Esophagus (tissue), 2 donors: Measurements from ENCODE around the gene RFWD3. TPM values are rescaled to one million over a fixed set of nuclear protein-coding genes. Genes with fewer than 3 reads are reported as not detected.
"Not testable (repeated sequence)": the region's sequence is repeated elsewhere in the genome, so short reads cannot be mapped to it uniquely, and the experiment has no call there.

ENCODE experiments used
- H3K27ac ChIP-seq, 2 donors: one replicate each; pipeline ENCODE4 v1.5.1; 2013; ENCODE audit warnings: low read depth in 2 of 2, mild to moderate bottlenecking in 2 of 2, inconsistent platforms in 1 of 2, low read length in 1 of 2, moderate library complexity in 1 of 2
- H3K27me3 ChIP-seq, 2 donors: one replicate each; pipeline ENCODE4 v1.6.1; 2013; ENCODE audit warnings: low read length in 2 of 2, control low read depth in 1 of 2, mild to moderate bottlenecking in 1 of 2; ENCODE audit not compliant: insufficient read depth in 2 of 2, control insufficient read depth in 1 of 2
- H3K36me3 ChIP-seq, 2 donors: one replicate each; pipeline ENCODE4 v1.6.1; 2013; ENCODE audit warnings: low read length in 1 of 2; ENCODE audit not compliant: control insufficient read depth in 2 of 2, insufficient read depth in 2 of 2
- H3K4me1 ChIP-seq, 2 donors: one replicate each; pipeline ENCODE4 v1.6.1; 2013; ENCODE audit warnings: low read length in 1 of 2; ENCODE audit not compliant: control insufficient read depth in 2 of 2, insufficient read depth in 2 of 2
- H3K4me3 ChIP-seq, 2 donors: one replicate each; pipeline ENCODE4 v1.5.1; 2013; ENCODE audit warnings: low read length in 2 of 2, mild to moderate bottlenecking in 2 of 2, low read depth in 1 of 2, moderate library complexity in 1 of 2
- H3K9me3 ChIP-seq, 2 donors: one replicate each; pipeline ENCODE4 v1.6.1; 2013; ENCODE audit warnings: mild to moderate bottlenecking in 2 of 2, low read depth in 1 of 2, low read length in 1 of 2, moderate library complexity in 1 of 2; ENCODE audit not compliant: control insufficient read depth in 2 of 2, insufficient read depth in 1 of 2
- WGBS, 2 donors: extraction: QIAGEN DNeasy Blood & Tissue Kit; methylation state at CpG; one replicate each; pipeline ENCODE4 v1.1.7; 2013; 5-methylcytosine and 5-hydroxymethylcytosine counted together
- polyA plus RNA-seq, 2 donors: library from polyadenylated mRNA; stranded (reverse); fragments of 200-250 nt; gene quantifications; one replicate each; pipeline ENCODE4 v1.2.3, GENCODE V29; 2013
- donor health status: healthy with polysubstance abuse.
- donor health status: Bipolar disorder and iron deficiency.

The RFWD3 gene
- polyA plus RNA-seq, 2 donors = 8.0 to 10.8 TPM

GRCh38 chr16:74652883-74653282 lies 13.8 kb downstream of the RFWD3 start:
- not testable (repeated sequence) for H3K27ac ChIP-seq, H3K4me3 ChIP-seq, H3K36me3 ChIP-seq, H3K4me1 ChIP-seq, H3K9me3 ChIP-seq, H3K27me3 ChIP-seq
- WGBS, 2 donors = 93 to 98% methylated on average over 2 of the region's 2 CpGs

GRCh38 chr16:74652249-74652648 lies 14.4 kb downstream of the RFWD3 start:
- Histone ChIP-seq H3K4me1 (peaks cover 0 to 3% of the 10 kb centered on the region in 2 donors), H3K27me3 (no peaks in the 10 kb centered on the region), H3K36me3 (peaks cover 0 to 4% of the 10 kb centered on the region in 2 donors), H3K9me3 (no peaks in the 10 kb centered on the region), H3K27ac (no peak overlapping the region), H3K4me3 (no peak overlapping the region)
- 36 to 38% methylated on average over 1 of the region's 1 CpG for WGBS, 2 donors

- no peaks in the 10 kb centered on the region for H3K9me3 ChIP-seq
- no peak overlapping the region for H3K4me3 ChIP-seq
- peaks cover 0 to 3% of the 10 kb centered on the region in 2 donors for H3K4me1 ChIP-seq
- no peaks in the 10 kb centered on the region for H3K27me3 ChIP-seq
- no peak overlapping the region for H3K27ac ChIP-seq
- WGBS, 2 donors = 74 to 86% methylated on average over 2 of the region's 2 CpGs
- H3K36me3 ChIP-seq = peaks cover 0 to 4% of the 10 kb centered on the region in 2 donors
Observed at GRCh38 chr16:74651841-74652240, 14.8 kb downstream of the RFWD3 start.

- H3K9me3 ChIP-seq = no peaks in the 10 kb centered on the region
- H3K4me3 ChIP-seq = no peak overlapping the region
- H3K27me3 ChIP-seq = no peaks in the 10 kb centered on the region
- H3K27ac ChIP-seq = no peak overlapping the region
- peaks cover 0 to 4% of the 10 kb centered on the region in 2 donors for H3K36me3 ChIP-seq
- H3K4me1 ChIP-seq = peaks cover 0 to 3% of the 10 kb centered on the region in 2 donors
- 81 to 88% methylated on average over 6 of the region's 6 CpGs for WGBS, 2 donors
Observed at GRCh38 chr16:74650966-74651567, 15.6 kb downstream of the RFWD3 start.

- H3K9me3 ChIP-seq = no peaks in the 10 kb centered on the region
- H3K36me3 ChIP-seq = peaks cover 0 to 4% of the 10 kb centered on the region in 2 donors
- no peak overlapping the region for H3K27ac ChIP-seq
- WGBS, 2 donors = 62 to 72% methylated on average over 1 of the region's 1 CpG
- H3K4me1 ChIP-seq = peaks cover 0 to 3% of the 10 kb centered on the region in 2 donors
- no peaks in the 10 kb centered on the region for H3K27me3 ChIP-seq
- H3K4me3 ChIP-seq = no peak overlapping the region
Observed at GRCh38 chr16:74649839-74650504, 16.7 kb downstream of the RFWD3 start.

- Histone ChIP-seq H3K36me3 (peaks cover 5 to 12% of the 10 kb centered on the region in 2 donors), H3K27me3 (no peaks in the 10 kb centered on the region), H3K4me1 (no peaks in the 10 kb centered on the region), H3K9me3 (no peaks in the 10 kb centered on the region), H3K27ac (no peak overlapping the region), H3K4me3 (no peak overlapping the region)
- 98% methylated on average over 8 of the region's 8 CpGs for WGBS, 2 donors
Observed at GRCh38 chr16:74641969-74642368, 24.7 kb downstream of the RFWD3 start.

GRCh38 chr16:74637742-74638453 lies 28.8 kb downstream of the RFWD3 start:
- Histone ChIP-seq H3K4me1 (no peaks in the 10 kb centered on the region), H3K27ac (no peak overlapping the region), H3K36me3 (peaks cover 9 to 11% of the 10 kb centered on the region in 2 donors), H3K27me3 (no peaks in the 10 kb centered on the region), H3K4me3 (no peak overlapping the region), H3K9me3 (no peaks in the 10 kb centered on the region)
- WGBS, 2 donors = 75 to 84% methylated on average over 7 of the region's 7 CpGs

- peaks cover 18 to 20% of the 10 kb centered on the region in 2 donors for H3K36me3 ChIP-seq
Observed at GRCh38 chr16:74635303-74635702, 31.4 kb downstream of the RFWD3 start.

GRCh38 chr16:74633686-74634085 lies 33.0 kb downstream of the RFWD3 start:
- Histone ChIP-seq H3K27me3 (no peaks in the 10 kb centered on the region), H3K36me3 (peaks cover 18 to 21% of the 10 kb centered on the region in 2 donors), H3K4me1 (no peaks in the 10 kb centered on the region), H3K27ac (no peak overlapping the region), H3K4me3 (no peak overlapping the region), H3K9me3 (no peaks in the 10 kb centered on the region)
- WGBS, 2 donors = 80 to 85% methylated on average over 7 of the region's 7 CpGs

More at GRCh38 chr16:74635303-74635702, 31.4 kb downstream of the RFWD3 start:
- H3K27me3 ChIP-seq = no peaks in the 10 kb centered on the region
- 67 to 76% methylated on average over 5 of the region's 5 CpGs for WGBS, 2 donors
- H3K9me3 ChIP-seq = no peaks in the 10 kb centered on the region
- H3K27ac ChIP-seq = no peak overlapping the region
- no peak overlapping the region for H3K4me3 ChIP-seq
- H3K4me1 ChIP-seq = no peaks in the 10 kb centered on the region
